GM23338 (cell line): ENCODE measurements around the gene GLOD4. TPM values are rescaled to one million over a fixed set of nuclear protein-coding genes. Genes with fewer than 3 reads are reported as not detected.

Experiments
- ATAC-seq: fragments of 200-7000 bp; cut with Tn5 transposase; 3 replicates; pipeline ENCODE4 v1.9.1; 2020
- DNase-seq: peaks from one replicate; pipeline ENCODE4 v3.0.0-alpha.2; 2015; ENCODE audit warnings: low spot score
- H2AFZ ChIP-seq: fragments of 200-600 bp; sonication (generic); 2 replicates; pipeline ENCODE4 v1.8.0; 2016; ENCODE audit warnings: antibody characterized with exemption, mild to moderate bottlenecking, moderate library complexity
- H3F3A ChIP-seq: fragments of 200-600 bp; sonication (generic); replicated peaks from 2 replicates; pipeline ENCODE4 v1.8.0; 2017; ENCODE audit warnings: antibody characterized with exemption, mixed run types, low read depth
- H3K27ac ChIP-seq: fragments of 200-600 bp; sonication (generic); 2 replicates; pipeline ENCODE4 v1.6.1; 2016; ENCODE audit warnings: low read depth
- H3K27me3 ChIP-seq: fragments of 200-600 bp; sonication (generic); 2 replicates; pipeline ENCODE4 v1.8.0; 2016; ENCODE audit warnings: mild to moderate bottlenecking, mixed run types, moderate library complexity; ENCODE audit not compliant: insufficient read depth
- H3K36me3 ChIP-seq: fragments of 200-600 bp; sonication (generic); 2 replicates; pipeline ENCODE4 v1.8.0; 2016; ENCODE audit warnings: mild to moderate bottlenecking; ENCODE audit not compliant: insufficient read depth
- H3K4me1 ChIP-seq: fragments of 200-600 bp; sonication (generic); 2 replicates; pipeline ENCODE4 v1.8.0; 2016; ENCODE audit warnings: mild to moderate bottlenecking, moderate library complexity; ENCODE audit not compliant: insufficient read depth
- H3K4me2 ChIP-seq: fragments of 200-600 bp; sonication (generic); 2 replicates; pipeline ENCODE4 v1.7.1; 2017; ENCODE audit warnings: mixed run types
- H3K4me3 ChIP-seq: fragments of 200-600 bp; sonication (generic); 2 replicates; pipeline ENCODE4 v1.6.1; 2016; ENCODE audit warnings: mixed run types
- H3K79me2 ChIP-seq: fragments of 200-600 bp; sonication (generic); replicated peaks from 2 replicates; pipeline ENCODE4 v1.8.0; 2017; ENCODE audit warnings: mild to moderate bottlenecking; ENCODE audit not compliant: insufficient read depth
- H3K9me2 ChIP-seq: fragments of 200-600 bp; sonication (generic); 2 replicates; pipeline ENCODE4 v1.8.0; 2017; ENCODE audit not compliant: insufficient read depth
- H4K20me1 ChIP-seq: fragments of 200-600 bp; sonication (generic); replicated peaks from 2 replicates; pipeline ENCODE4 v1.8.0; 2017; ENCODE audit warnings: mild to moderate bottlenecking; ENCODE audit not compliant: insufficient read depth
- H3K27ac Mint-ChIP-seq: 2 replicates; pipeline ENCODE4 v1.8.0; 2020; ENCODE audit warnings: inconsistent platforms, mild to moderate bottlenecking, moderate library complexity, mixed read lengths
- H3K27me3 Mint-ChIP-seq: 3 replicates; pipeline ENCODE4 v1.8.0; 2022; ENCODE audit warnings: low read depth, mild to moderate bottlenecking, moderate library complexity, mixed read lengths, inconsistent platforms; ENCODE audit not compliant: insufficient read depth, poor library complexity
- H3K36me3 Mint-ChIP-seq: 3 replicates; pipeline ENCODE4 v1.8.0; 2021; ENCODE audit warnings: low read depth, mild to moderate bottlenecking, inconsistent platforms, moderate library complexity, mixed read lengths
- H3K4me1 Mint-ChIP-seq: 3 replicates; pipeline ENCODE4 v1.8.0; 2020; ENCODE audit warnings: mild to moderate bottlenecking, inconsistent platforms, mixed read lengths
- H3K4me3 Mint-ChIP-seq: 3 replicates; pipeline ENCODE4 v1.8.0; 2021; ENCODE audit warnings: moderate library complexity, mild to moderate bottlenecking, inconsistent platforms, mixed read lengths
- H3K9me3 Mint-ChIP-seq: 3 replicates; pipeline ENCODE4 v1.8.0; 2020; ENCODE audit warnings: moderate library complexity, mild to moderate bottlenecking, inconsistent platforms, mixed read lengths
- CREB1 ChIP-seq: fragments of 250-450 bp; sonication (Bioruptor Pico); IDR thresholded peaks from 2 replicates; pipeline ENCODE4 v1.5.0; 2020; ENCODE audit warnings: low read depth, mild to moderate bottlenecking, moderate library complexity
- CTCF ChIP-seq, 2 experiments: fragments of 200-600 bp in 1 of 2; sonication (generic) in 1 of 2; conservative IDR thresholded peaks; 2 replicates each; pipeline versions ENCODE4 v1.5.1 to v1.6.1; 2016 to 2017; ENCODE audit warnings: antibody characterized with exemption in 2 of 2, low read depth in 2 of 2, mild to moderate bottlenecking in 2 of 2, moderate library complexity in 1 of 2
- EZH2 ChIP-seq: fragments of 200-600 bp; sonication (generic); IDR thresholded peaks from one replicate; pipeline ENCODE4 v1.8.0; 2017; ENCODE audit warnings: antibody characterized with exemption, mild to moderate bottlenecking, low read depth; ENCODE audit not compliant: unreplicated experiment
- EZH2phosphoT487 ChIP-seq: fragments of 200-600 bp; sonication (generic); IDR thresholded peaks from one replicate; pipeline ENCODE4 v1.8.1; 2018; ENCODE audit warnings: antibody characterized with exemption; ENCODE audit not compliant: unreplicated experiment
- POLR2AphosphoS5 ChIP-seq: IDR thresholded peaks from 2 replicates; pipeline ENCODE4 v1.6.1; 2016; ENCODE audit warnings: antibody characterized with exemption, low read depth
- STAT1 ChIP-seq: IDR thresholded peaks from one replicate; pipeline ENCODE4 v1.6.1; 2016; ENCODE audit warnings: antibody characterized with exemption; ENCODE audit not compliant: unreplicated experiment
- ZNF114 ChIP-seq: fragments of 250-450 bp; sonication (Bioruptor Pico); IDR thresholded peaks from 2 replicates; pipeline ENCODE4 v1.5.0; 2020; ENCODE audit warnings: mild to moderate bottlenecking, moderate library complexity
- ZNF331 ChIP-seq: fragments of 250-450 bp; sonication (Bioruptor Pico); IDR thresholded peaks from 2 replicates; pipeline ENCODE4 v1.5.0; 2020; ENCODE audit warnings: low read depth, mild to moderate bottlenecking, moderate library complexity
- polyA plus RNA-seq: library from polyadenylated mRNA; unstranded; fragments of >200 nt; fragmentation: Nextera tagmentation; extraction: Ambion mirVana; gene quantifications from 2 replicates; pipeline ENCODE4 v1.2.1, GENCODE V29; 2016
- total RNA-seq: library from RNA; depleted of rRNA; stranded (reverse); fragments of >200 nt; shearing (Covaris generic); gene quantifications from 2 replicates; pipeline ENCODE4 v1.2.3, GENCODE V29; 2014
- TF ChIP-seq, protein P1 (sequence below): IDR thresholded peaks from 2 replicates; pipeline ENCODE4 v1.6.1; 2016; ENCODE audit warnings: antibody characterized with exemption
- TF ChIP-seq, protein P2 (sequence below): IDR thresholded peaks from one replicate; pipeline ENCODE4 v1.6.1; 2018; ENCODE audit warnings: antibody characterized with exemption; ENCODE audit not compliant: unreplicated experiment

GLOD4 gene
- total and polyA plus RNA-seq, 2 experiments from 2014 or later, result 120 to 122 TPM

DNA sequence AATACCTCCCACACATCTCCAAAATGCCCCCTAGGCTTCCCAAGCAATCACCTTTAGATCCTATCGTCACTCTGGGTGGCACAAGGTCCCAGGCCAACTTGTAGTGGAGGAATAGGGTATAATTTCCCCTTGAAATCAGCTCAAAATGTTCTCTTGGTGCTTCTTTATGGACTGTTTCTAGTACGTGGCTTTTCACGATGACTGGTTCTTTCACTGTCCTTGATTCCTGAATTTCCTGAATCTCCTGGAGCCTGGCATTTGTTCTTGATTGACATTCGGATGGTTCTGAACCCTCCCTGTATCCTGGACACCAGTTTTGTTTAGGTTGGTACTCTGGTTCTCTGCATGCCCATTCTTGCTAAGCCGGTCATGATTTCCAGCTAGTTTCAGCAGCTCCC is 60.5 kb downstream of the GLOD4 start:
- peaks cover 10% of the 10 kb centered on the region for H3K4me1 ChIP-seq
- no peak overlapping the region for H3K27ac Mint-ChIP-seq
- H3K9me2 ChIP-seq, result no peaks in the 10 kb centered on the region
- no peaks in the 10 kb centered on the region; the same call in 1 of the 2 replicates for H3K79me2 ChIP-seq
- no peaks in the 10 kb centered on the region; the same call in 2 of the 3 replicates for H3K9me3 Mint-ChIP-seq
- ATAC-seq (no peak), DNase-seq (no peak)
- H2AFZ ChIP-seq, result no peak overlapping the region
- H3K4me3 Mint-ChIP-seq, result no peak overlapping the region
- H3K4me3 ChIP-seq, result no peak overlapping the region
- no peak overlapping the region for H3K27ac ChIP-seq
- H3K27me3 Mint-ChIP-seq, result peaks cover 9% of the 10 kb centered on the region
- TF ChIP-seq, protein P1, sequence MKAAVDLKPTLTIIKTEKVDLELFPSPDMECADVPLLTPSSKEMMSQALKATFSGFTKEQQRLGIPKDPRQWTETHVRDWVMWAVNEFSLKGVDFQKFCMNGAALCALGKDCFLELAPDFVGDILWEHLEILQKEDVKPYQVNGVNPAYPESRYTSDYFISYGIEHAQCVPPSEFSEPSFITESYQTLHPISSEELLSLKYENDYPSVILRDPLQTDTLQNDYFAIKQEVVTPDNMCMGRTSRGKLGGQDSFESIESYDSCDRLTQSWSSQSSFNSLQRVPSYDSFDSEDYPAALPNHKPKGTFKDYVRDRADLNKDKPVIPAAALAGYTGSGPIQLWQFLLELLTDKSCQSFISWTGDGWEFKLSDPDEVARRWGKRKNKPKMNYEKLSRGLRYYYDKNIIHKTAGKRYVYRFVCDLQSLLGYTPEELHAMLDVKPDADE, result no peak
- TF ChIP-seq EZH2phosphoT487 (no peak), ZNF114 (no peak), POLR2AphosphoS5 (no peak), CTCF (conservative IDR thresholded peaks at IDR 0.05; ENCODE audit: low read depth in 2 of 2) (no peak), CREB1 (CRISPR knock-in tag) (no peak), STAT1 (no peak), ZNF331 (no peak), EZH2 (no peak)
- no peaks in the 10 kb centered on the region for H3F3A ChIP-seq
- H3K27me3 ChIP-seq, result no peaks in the 10 kb centered on the region
- H3K36me3 ChIP-seq, result no peaks in the 10 kb centered on the region
- peaks cover 3% of the 10 kb centered on the region; the same call in 1 of the 2 replicates for H4K20me1 ChIP-seq
- H3K4me2 ChIP-seq, result no peak overlapping the region
- no peaks in the 10 kb centered on the region for H3K36me3 Mint-ChIP-seq
- peaks cover 4% of the 10 kb centered on the region; the same call in 2 of the 3 replicates for H3K4me1 Mint-ChIP-seq

DNA sequence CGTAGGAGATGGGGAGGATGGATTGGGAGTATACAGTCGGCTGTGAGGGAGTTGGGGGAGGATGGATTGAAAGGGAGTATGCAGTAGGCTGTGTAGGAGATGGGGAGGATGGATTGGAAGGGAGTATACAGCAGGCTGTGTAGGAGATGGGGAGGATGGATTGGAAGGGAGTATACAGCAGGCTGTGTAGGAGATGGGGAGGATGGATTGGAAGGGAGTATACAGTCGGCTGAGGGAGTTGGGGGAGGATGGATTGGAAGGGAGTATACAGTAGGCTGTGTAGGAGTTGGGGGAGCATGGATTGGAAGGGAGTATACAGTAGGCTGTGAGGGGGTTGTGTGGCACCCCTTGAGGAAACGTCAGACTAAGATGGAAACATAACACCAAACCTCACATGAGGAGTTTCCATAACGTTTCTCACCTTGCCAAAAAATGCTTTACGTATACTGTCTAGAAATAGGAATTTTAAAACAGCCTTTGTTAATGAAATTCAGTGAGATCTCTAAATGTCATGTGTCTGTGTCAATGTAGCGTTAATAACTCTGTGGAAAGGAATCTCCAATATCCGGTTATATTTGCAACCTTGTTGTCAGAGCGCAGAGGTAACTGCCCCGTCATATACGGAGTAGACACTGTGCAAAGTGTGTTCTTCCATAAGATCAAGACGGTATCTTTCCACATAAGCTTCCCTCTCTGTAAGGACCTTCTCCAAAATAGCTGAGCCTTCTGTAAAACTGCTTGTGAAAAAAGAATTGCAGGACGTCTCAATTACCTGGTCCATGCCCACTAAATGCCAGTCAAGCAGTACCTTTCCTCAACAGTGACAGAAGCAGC is 61.2 kb downstream of the GLOD4 start:
- Histone ChIP-seq H4K20me1 (peaks cover 3% of the 10 kb centered on the region; the same call in 1 of the 2 replicates), H3K9me2 (no peaks in the 10 kb centered on the region), H3K27ac (no peak overlapping the region), H3K4me1 (peaks cover 4% of the 10 kb centered on the region; the same call in 1 of the 2 replicates), H3K27me3 (no peaks in the 10 kb centered on the region), H3K4me2 (no peak overlapping the region), H3K79me2 (no peaks in the 10 kb centered on the region; the same call in 1 of the 2 replicates), H3K36me3 (no peaks in the 10 kb centered on the region), H2AFZ (no peak overlapping the region), H3F3A (no peaks in the 10 kb centered on the region), H3K4me3 (no peak overlapping the region)
- no peaks in the 10 kb centered on the region; the same call in 2 of the 3 replicates for H3K9me3 Mint-ChIP-seq
- no peak overlapping the region for H3K4me3 Mint-ChIP-seq
- ATAC-seq, result no peak
- H3K27me3 Mint-ChIP-seq, result peaks cover 5% of the 10 kb centered on the region
- H3K4me1 Mint-ChIP-seq, result no peaks in the 10 kb centered on the region
- no peak for DNase-seq
- TF ChIP-seq, protein P2, sequence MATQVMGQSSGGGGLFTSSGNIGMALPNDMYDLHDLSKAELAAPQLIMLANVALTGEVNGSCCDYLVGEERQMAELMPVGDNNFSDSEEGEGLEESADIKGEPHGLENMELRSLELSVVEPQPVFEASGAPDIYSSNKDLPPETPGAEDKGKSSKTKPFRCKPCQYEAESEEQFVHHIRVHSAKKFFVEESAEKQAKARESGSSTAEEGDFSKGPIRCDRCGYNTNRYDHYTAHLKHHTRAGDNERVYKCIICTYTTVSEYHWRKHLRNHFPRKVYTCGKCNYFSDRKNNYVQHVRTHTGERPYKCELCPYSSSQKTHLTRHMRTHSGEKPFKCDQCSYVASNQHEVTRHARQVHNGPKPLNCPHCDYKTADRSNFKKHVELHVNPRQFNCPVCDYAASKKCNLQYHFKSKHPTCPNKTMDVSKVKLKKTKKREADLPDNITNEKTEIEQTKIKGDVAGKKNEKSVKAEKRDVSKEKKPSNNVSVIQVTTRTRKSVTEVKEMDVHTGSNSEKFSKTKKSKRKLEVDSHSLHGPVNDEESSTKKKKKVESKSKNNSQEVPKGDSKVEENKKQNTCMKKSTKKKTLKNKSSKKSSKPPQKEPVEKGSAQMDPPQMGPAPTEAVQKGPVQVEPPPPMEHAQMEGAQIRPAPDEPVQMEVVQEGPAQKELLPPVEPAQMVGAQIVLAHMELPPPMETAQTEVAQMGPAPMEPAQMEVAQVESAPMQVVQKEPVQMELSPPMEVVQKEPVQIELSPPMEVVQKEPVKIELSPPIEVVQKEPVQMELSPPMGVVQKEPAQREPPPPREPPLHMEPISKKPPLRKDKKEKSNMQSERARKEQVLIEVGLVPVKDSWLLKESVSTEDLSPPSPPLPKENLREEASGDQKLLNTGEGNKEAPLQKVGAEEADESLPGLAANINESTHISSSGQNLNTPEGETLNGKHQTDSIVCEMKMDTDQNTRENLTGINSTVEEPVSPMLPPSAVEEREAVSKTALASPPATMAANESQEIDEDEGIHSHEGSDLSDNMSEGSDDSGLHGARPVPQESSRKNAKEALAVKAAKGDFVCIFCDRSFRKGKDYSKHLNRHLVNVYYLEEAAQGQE, result no peak
- H3K36me3 Mint-ChIP-seq, result no peaks in the 10 kb centered on the region
- H3K27ac Mint-ChIP-seq, result no peak overlapping the region
